ENCODE measurements around the gene EN1.

DNA sequence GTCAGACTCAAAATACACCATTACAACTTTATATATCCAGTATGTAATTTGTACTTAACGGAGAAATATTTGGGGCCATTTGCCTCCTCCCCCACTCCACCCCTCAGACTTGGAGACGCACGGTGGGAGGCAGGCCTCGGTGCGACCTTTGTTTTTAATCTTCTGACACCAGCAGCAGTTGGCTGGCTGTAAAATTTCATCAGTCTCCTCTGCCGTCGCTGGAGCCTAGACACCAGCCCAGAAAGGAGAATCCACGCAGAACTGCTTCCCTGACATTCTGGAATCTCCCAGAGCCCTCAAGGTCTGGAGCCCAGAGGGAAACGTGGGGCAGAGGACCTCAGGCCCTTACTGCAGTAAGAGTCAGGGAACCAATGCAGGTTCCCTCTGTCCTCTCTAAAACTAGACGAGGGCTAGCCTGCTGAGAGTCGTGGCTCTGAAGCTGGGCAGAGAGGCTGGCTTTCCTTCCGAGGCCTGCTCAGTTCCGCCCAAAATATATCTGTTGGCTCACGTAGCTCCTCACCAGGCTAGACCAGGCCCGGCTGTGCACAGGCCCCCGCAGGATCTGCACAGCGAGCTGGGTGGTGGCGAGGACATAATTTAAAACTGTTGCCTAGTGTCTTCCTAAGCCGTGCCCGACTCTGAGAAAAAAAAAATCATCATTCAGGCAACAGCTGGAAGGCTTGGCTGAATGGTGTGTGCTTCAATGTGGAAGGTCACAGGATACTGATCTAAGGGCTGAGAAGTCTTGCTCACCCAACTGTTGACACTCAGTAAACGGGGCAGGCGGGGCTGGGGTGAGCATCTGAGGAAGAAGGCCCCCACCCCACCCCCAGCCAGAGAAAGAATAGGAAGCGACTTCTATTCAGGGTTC lies 40.4 kb downstream of the EN1 start:
- TF ChIP-seq CTCF (IDR thresholded peaks at IDR 0.05; ENCODE audit: extremely low read depth in 1 of 2, insufficient read depth in 1 of 2, low read depth in 1 of 2, low read length in 2 of 2) (no peak), MAX (IDR thresholded peaks at IDR 0.05; ENCODE audit: insufficient read depth, insufficient read length) (no peak), FOS (IDR thresholded peaks at IDR 0.05; ENCODE audit: borderline replicate concordance, insufficient read depth, low read length) (no peak)

Measured in endothelial cell of umbilical vein (primary cell).